MM.1S (cell line): ENCODE measurements around the gene ADARB2.

Source experiments
- CTCF ChIP-seq: fragments of 300-600 bp; sonication (generic); IDR thresholded peaks from 2 replicates; pipeline ENCODE4 v1.5.1; 2016; ENCODE audit warnings: antibody characterized with exemption, low read length, mixed read lengths
- EZH2phosphoT487 ChIP-seq: fragments of 300-600 bp; sonication (generic); IDR thresholded peaks from 2 replicates; pipeline ENCODE4 v1.6.1; 2018; ENCODE audit warnings: antibody characterized with exemption, low read length

- TF ChIP-seq CTCF (no peak), EZH2phosphoT487 (no peak)
These were observed 558.8 kb downstream of the ADARB2 start for GRCh38 chr10:1178506-1178905.
